ENCODE measurements around the gene GPHN. TPM values are rescaled to one million over a fixed set of nuclear protein-coding genes. Genes with fewer than 3 reads are reported as not detected.

GPHN gene
- total and polyA plus RNA-seq, 2 of the 8 experiments (the other 6 are each of a cell fraction or from before 2014, with no cell fraction given), result 6.0 to 16.0 TPM

DNA sequence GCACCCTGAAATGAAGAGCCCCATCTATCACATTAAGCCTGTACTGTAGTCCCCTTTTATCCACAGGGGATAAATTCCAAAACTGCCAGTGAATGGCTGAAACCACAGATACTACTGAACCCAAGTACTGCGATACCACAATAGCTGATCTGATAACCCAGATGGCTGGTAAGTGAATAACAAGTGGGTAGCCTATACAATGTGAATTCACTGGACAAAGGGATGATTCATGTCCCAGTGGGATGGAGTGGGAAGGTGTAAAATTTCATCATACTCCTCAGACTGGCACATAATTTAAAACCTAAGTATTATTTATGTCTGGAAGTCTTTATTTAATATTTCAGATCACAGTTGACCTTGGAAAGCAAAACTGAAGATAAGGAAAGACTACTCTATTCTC lies 201.3 kb downstream of the GPHN start:
- Histone ChIP-seq H4K5ac (ENCODE audit: insufficient read length, low read depth, low read length) (no peak overlapping the region), H3K4ac (replicated peaks; ENCODE audit: insufficient read length, low read depth, low read length) (no peak overlapping the region), H2AK5ac (ENCODE audit: low read depth, low read length) (no peak overlapping the region), H3K36me3 (ENCODE audit: control insufficient read depth in 2 of 4, insufficient read depth in 4 of 4, low read length in 3 of 4) (no peaks in the 10 kb centered on the region), H3K9me3 (ENCODE audit: insufficient read depth in 2 of 2, low read depth in 1 of 2, low read length in 1 of 2) (no peaks in the 10 kb centered on the region), H2BK12ac (ENCODE audit: low read depth, low read length) (no peak overlapping the region), H2BK120ac (replicated peaks; ENCODE audit: low read depth, low read length) (no peak overlapping the region), H2AFZ (ENCODE audit: low read length) (no peak overlapping the region), H3K56ac (replicated peaks; ENCODE audit: insufficient read length, low read depth, low read length) (no peak overlapping the region), H3K27ac (ENCODE audit: low read depth, low read length) (no peak overlapping the region), H3K79me1 (ENCODE audit: low read depth, low read length) (no peaks in the 10 kb centered on the region), H3K4me3 (ENCODE audit: extremely low read depth in 1 of 4, insufficient read depth in 2 of 4, low read depth in 3 of 4, low read length in 4 of 4) (no peak overlapping the region), H3K4me2 (ENCODE audit: insufficient read depth in 1 of 2, low read depth in 2 of 2, low read length in 2 of 2) (no peak overlapping the region), H3K23me2 (ENCODE audit: low read depth, low read length) (no peaks in the 10 kb centered on the region), H3K27me3 (replicated peaks in 1 of 4; ENCODE audit: control insufficient read depth in 3 of 4, extremely low read depth in 1 of 4, insufficient read depth in 3 of 4, low read length in 3 of 4) (no peaks in the 10 kb centered on the region), H2BK15ac (ENCODE audit: low read length) (no peak overlapping the region), H3K9ac (replicated peaks in 1 of 4; ENCODE audit: extremely low read depth in 1 of 4, low read depth in 3 of 4, low read length in 3 of 4) (no peak overlapping the region), H3K18ac (ENCODE audit: extremely low read depth, low read length) (no peak overlapping the region), H4K20me1 (replicated peaks in 1 of 2; ENCODE audit: control insufficient read depth in 1 of 2, insufficient read depth in 2 of 2, low read length in 2 of 2) (no peaks in the 10 kb centered on the region), H4K91ac (replicated peaks; ENCODE audit: insufficient read length, low read length) (no peak overlapping the region), H2BK20ac (ENCODE audit: low read length) (no peak overlapping the region), H3K79me2 (ENCODE audit: control insufficient read depth in 1 of 2, insufficient read depth in 2 of 2, low read length in 2 of 2) (no peaks in the 10 kb centered on the region; a peak in 1 of 4 replicates), H3K4me1 (replicated peaks in 1 of 4; ENCODE audit: control insufficient read depth in 3 of 4, insufficient read depth in 4 of 4, low read length in 3 of 4) (no peaks in the 10 kb centered on the region), H3K23ac (ENCODE audit: insufficient read length) (no peak overlapping the region), H4K8ac (ENCODE audit: extremely low read depth, insufficient read depth, low read length) (no peak overlapping the region), H2BK5ac (ENCODE audit: low read depth, low read length) (no peak overlapping the region), H3K14ac (ENCODE audit: insufficient read length) (no peak overlapping the region)
- ChIA-PET CTCF (ENCODE audit: partially characterized antibody) (no interaction called here), POLR2A (ENCODE audit: partially characterized antibody) (no interaction called here)
- WGBS, 2 experiments (ENCODE audit: extremely low coverage in 1 of 2, insufficient coverage in 1 of 2, insufficient read length in 1 of 2, insufficient replicate concordance in 2 of 2, low coverage in 1 of 2, low lambda C conversion rate in 2 of 2, missing lambda C conversion rate in 1 of 2), result 94% methylated on average over 1 of the region's 1 CpG; no CpG with 5 or more reads in 1 of the 2 experiments
- DNase-seq (ENCODE audit: low read depth in 1 of 2, low spot score in 2 of 2) (no peak), FAIRE-seq (no peak)
- no peak for TF ChIP-seq ZNF274 (IDR thresholded peaks at IDR 0.05; ENCODE audit: borderline replicate concordance, extremely low read depth, low read length)
- TF ChIP-seq SRF (IDR thresholded peaks at IDR 0.05; ENCODE audit: low read depth, low read length), result no peak
- TF ChIP-seq HDAC2 (IDR thresholded peaks at IDR 0.05; ENCODE audit: borderline replicate concordance in 1 of 2, low read depth in 2 of 2, low read length in 2 of 2), result no peak
- TF ChIP-seq POU5F1 (IDR thresholded peaks at IDR 0.05; ENCODE audit: low read depth, low read length), result no peak
- no peak for TF ChIP-seq TBP (IDR thresholded peaks at IDR 0.05; ENCODE audit: low read depth, low read length)
- no peak for TF ChIP-seq CREB1 (IDR thresholded peaks at IDR 0.05)
- no peak for TF ChIP-seq RAD21 (IDR thresholded peaks at IDR 0.05 in 1 of 2, conservative IDR thresholded peaks at IDR 0.05 in 1 of 2; ENCODE audit: low read depth in 2 of 2, low read length in 2 of 2)
- no peak for TF ChIP-seq NANOG (IDR thresholded peaks at IDR 0.05; ENCODE audit: insufficient read depth, low read depth, low read length, poor library complexity, severe bottlenecking)
- no peak for TF ChIP-seq JUND (IDR thresholded peaks at IDR 0.05; ENCODE audit: low read length)
- no peak for TF ChIP-seq SUZ12 (IDR thresholded peaks at IDR 0.05; ENCODE audit: low read length)
- no peak for TF ChIP-seq JUN (IDR thresholded peaks at IDR 0.05; ENCODE audit: low read depth, low read length)
- no peak for TF ChIP-seq BCL11A (IDR thresholded peaks at IDR 0.05; ENCODE audit: low read depth in 2 of 2, low read length in 2 of 2)
- no peak for TF ChIP-seq BACH1 (IDR thresholded peaks at IDR 0.05; ENCODE audit: low read length)
- TF ChIP-seq CHD2 (IDR thresholded peaks at IDR 0.05; ENCODE audit: low read length), result no peak
- no peak for TF ChIP-seq MAFK (IDR thresholded peaks at IDR 0.05; ENCODE audit: low read depth, low read length)
- no peak for TF ChIP-seq SIRT6 (IDR thresholded peaks at IDR 0.05; ENCODE audit: low read length)

All from H1 (cell line).